Measurements from ENCODE around the gene UBE2H.

- TF ChIP-seq CTCF (IDR thresholded peaks at IDR 0.05; ENCODE audit: insufficient read depth, low read length): no peak
- no peak for TF ChIP-seq POLR2AphosphoS5 (IDR thresholded peaks at IDR 0.05; ENCODE audit: low read depth)
- no peak for TF ChIP-seq REST (IDR thresholded peaks at IDR 0.05; ENCODE audit: insufficient replicate concordance, low read depth)
- no peak for TF ChIP-seq SPI1 (IDR thresholded peaks at IDR 0.05; ENCODE audit: borderline replicate concordance, low read depth)
Observed at GRCh38 chr7:129803546-129804081, 149.1 kb downstream of the UBE2H start.
